Lower lobe of right lung (tissue), 2 donors: ENCODE data around the gene TPX2. TPM values are rescaled to one million over a fixed set of nuclear protein-coding genes. Genes with fewer than 3 reads are reported as not detected.
A peak's percentile ranks its signal among the peaks of the same experiment; 100 is the strongest.

Source experiments
- ATAC-seq, 2 donors: fragments of 200-7000 bp; cut with Tn5 transposase; one replicate each; pipeline ENCODE4 v1.9.1; 2020 to 2022; ENCODE audit warnings: mild to moderate bottlenecking in 2 of 2, moderate library complexity in 2 of 2
- DNase-seq: peaks from one replicate; pipeline ENCODE4 v3.0.0-alpha.2; 2020
- H3K27ac ChIP-seq: fragments of 200-600 bp; one replicate; pipeline ENCODE4 v1.8.0; 2022
- H3K27me3 ChIP-seq: fragments of 200-600 bp; one replicate; pipeline ENCODE4 v1.8.0; 2022; ENCODE audit warnings: low read depth
- H3K36me3 ChIP-seq: fragments of 200-600 bp; one replicate; pipeline ENCODE4 v1.8.0; 2022; ENCODE audit warnings: mild to moderate bottlenecking
- H3K4me1 ChIP-seq: fragments of 200-600 bp; one replicate; pipeline ENCODE4 v1.8.0; 2022
- H3K4me3 ChIP-seq: fragments of 200-600 bp; one replicate; pipeline ENCODE4 v1.8.0; 2022; ENCODE audit warnings: mild to moderate bottlenecking
- H3K9me3 ChIP-seq: fragments of 200-600 bp; one replicate; pipeline ENCODE4 v1.8.0; 2022
- CTCF ChIP-seq: fragments of 200-600 bp; IDR thresholded peaks from one replicate; pipeline ENCODE4 v1.8.0; 2022; ENCODE audit warnings: antibody characterized with exemption, mild to moderate bottlenecking
- intact Hi-C: fragments of 100-400 bp; cut with DNase I; formaldehyde crosslinking; loops from one replicate; pipeline ENCODE4 v1.11.0; 2022
- total RNA-seq: library from RNA; stranded (reverse); fragmentation: NEBNext Ultra II Directional; extraction: Animal tissue kit (Norgen Biotek cat#: 25700); gene quantifications from one replicate; pipeline ENCODE4 v1.2.1, GENCODE V29; 2021
- donor health status: DM: no; HTN: yes; CAD: no; lungs with severe emphysema.

TPX2 gene
- total RNA-seq, 1 donor from 2014 or later = 1.9 TPM

GRCh38 chr20:31831211-31831610 lies 92.1 kb downstream of the TPX2 start:
- DNase-seq = no peak
- Histone ChIP-seq H3K27me3 (peaks cover 4% of the 10 kb centered on the region), H3K4me3 (no peak overlapping the region), H3K36me3 (no peaks in the 10 kb centered on the region), H3K4me1 (peaks cover 16% of the 10 kb centered on the region), H3K9me3 (no peaks in the 10 kb centered on the region), H3K27ac (no peak overlapping the region)
- TF ChIP-seq CTCF = no peak
- ATAC-seq = no peak
- intact Hi-C loops = no loop called here

- Histone ChIP-seq H3K27me3 (peaks cover 4% of the 10 kb centered on the region), H3K36me3 (no peaks in the 10 kb centered on the region), H3K4me3 (no peak overlapping the region), H3K9me3 (no peaks in the 10 kb centered on the region), H3K27ac (no peak overlapping the region), H3K4me1 (peaks cover 22% of the 10 kb centered on the region)
- no peak for DNase-seq
- ATAC-seq = no peak
- intact Hi-C loops = no loop called here
- TF ChIP-seq CTCF = no peak
These were observed 92.7 kb downstream of the TPX2 start for GRCh38 chr20:31831771-31832306.

- Histone ChIP-seq H3K27me3 (peaks cover 4% of the 10 kb centered on the region), H3K36me3 (no peaks in the 10 kb centered on the region), H3K9me3 (no peaks in the 10 kb centered on the region), H3K4me1 (peaks cover 37% of the 10 kb centered on the region), H3K4me3 (no peak overlapping the region), H3K27ac (no peak overlapping the region)
- DNase-seq (peak; percentile 74), ATAC-seq (peak; percentile 45 to 49)
- intact Hi-C loops = no loop called here
- TF ChIP-seq CTCF = peak; percentile 80
These were observed 94.2 kb downstream of the TPX2 start for GRCh38 chr20:31833130-31833930.

GRCh38 chr20:31833931-31834521 lies 94.9 kb downstream of the TPX2 start:
- intact Hi-C loops = no loop called here
- Histone ChIP-seq H3K27me3 (peaks cover 4% of the 10 kb centered on the region), H3K4me1 (peaks cover 39% of the 10 kb centered on the region), H3K27ac (no peak overlapping the region), H3K36me3 (no peaks in the 10 kb centered on the region), H3K4me3 (no peak overlapping the region), H3K9me3 (no peaks in the 10 kb centered on the region)
- ATAC-seq (no peak), DNase-seq (no peak)
- TF ChIP-seq CTCF = no peak

- H3K4me3 ChIP-seq = no peak overlapping the region
- H3K27me3 ChIP-seq = peaks cover 4% of the 10 kb centered on the region
- H3K9me3 ChIP-seq = no peaks in the 10 kb centered on the region
- ATAC-seq (no peak), DNase-seq (no peak)
- peaks cover 39% of the 10 kb centered on the region for H3K4me1 ChIP-seq
- no peaks in the 10 kb centered on the region for H3K36me3 ChIP-seq
- no peak for TF ChIP-seq CTCF
- H3K27ac ChIP-seq = no peak overlapping the region
- intact Hi-C loops = no loop called here
These were observed 96.5 kb downstream of the TPX2 start for GRCh38 chr20:31835554-31835953.
